ENCODE results near the gene MARS1. TPM values are rescaled to one million over a fixed set of nuclear protein-coding genes. Genes with fewer than 3 reads are reported as not detected.

Gene MARS1
- total and polyA plus RNA-seq, 2 donors from 2014 or later: 62.8 to 158 TPM

DNA sequence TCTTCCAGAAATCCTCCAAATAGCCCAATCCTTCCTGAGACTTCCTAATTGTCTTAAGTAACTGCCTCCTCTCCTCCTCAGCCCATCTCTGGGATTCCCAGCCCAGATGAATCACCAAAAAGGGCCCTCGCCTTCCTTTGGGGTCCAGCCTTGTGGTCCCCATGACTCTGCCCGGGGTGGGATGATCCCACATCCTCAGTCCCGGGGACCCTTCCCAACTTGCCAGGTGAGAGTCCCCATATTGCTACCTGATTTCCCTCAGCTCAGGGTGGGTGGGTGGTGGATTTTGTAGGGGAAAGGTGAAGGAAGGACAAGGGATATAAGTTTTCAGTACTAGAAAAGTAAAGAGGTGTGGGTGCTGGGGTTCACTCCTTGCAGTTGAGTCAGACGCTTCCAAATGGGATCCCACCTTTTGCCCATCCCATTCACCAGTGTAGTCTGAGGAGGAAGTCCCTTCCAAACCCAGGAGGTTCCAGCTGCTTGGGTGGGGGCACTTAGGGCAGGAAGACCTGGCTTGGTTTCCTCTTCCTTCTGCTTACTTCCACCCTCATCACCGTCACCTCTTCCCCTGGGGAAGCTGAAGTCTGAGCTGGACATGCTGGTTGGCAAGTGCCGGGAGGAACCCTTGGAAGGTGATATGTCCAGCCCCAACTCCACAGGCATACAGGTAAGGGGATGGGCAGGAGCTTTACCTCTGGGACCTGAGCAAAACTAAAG lies 22.7 kb upstream of the MARS1 start:
- H3K4me1 ChIP-seq (ENCODE audit: control insufficient read depth in 2 of 3, insufficient read depth in 2 of 3, low read depth in 1 of 3, low read length in 3 of 3): peaks cover 0 to 8% (median 0%) of the 10 kb centered on the region in 3 donors
- H3K27ac ChIP-seq (ENCODE audit: low read depth in 2 of 2, low read length in 2 of 2): no peak overlapping the region
- no peaks in the 10 kb centered on the region for H3K9me3 ChIP-seq (ENCODE audit: control insufficient read depth in 2 of 3, insufficient read depth in 1 of 3, low read length in 3 of 3)
- no peak overlapping the region for H3K4me3 ChIP-seq (ENCODE audit: low read length in 3 of 3)
- DNase-seq (no peak), FAIRE-seq (no peak)
- intact Hi-C loops (cut with DNase I): no loop called here
- no peak overlapping the region for H3K9ac ChIP-seq (ENCODE audit: low read length in 3 of 3)
- no peaks in the 10 kb centered on the region for H3K36me3 ChIP-seq (ENCODE audit: control insufficient read depth in 2 of 3, insufficient read depth in 3 of 3, low read length in 3 of 3)
- H3K27me3 ChIP-seq (ENCODE audit: control insufficient read depth, insufficient read depth, low read length): no peaks in the 10 kb centered on the region
- TF ChIP-seq, protein P1, sequence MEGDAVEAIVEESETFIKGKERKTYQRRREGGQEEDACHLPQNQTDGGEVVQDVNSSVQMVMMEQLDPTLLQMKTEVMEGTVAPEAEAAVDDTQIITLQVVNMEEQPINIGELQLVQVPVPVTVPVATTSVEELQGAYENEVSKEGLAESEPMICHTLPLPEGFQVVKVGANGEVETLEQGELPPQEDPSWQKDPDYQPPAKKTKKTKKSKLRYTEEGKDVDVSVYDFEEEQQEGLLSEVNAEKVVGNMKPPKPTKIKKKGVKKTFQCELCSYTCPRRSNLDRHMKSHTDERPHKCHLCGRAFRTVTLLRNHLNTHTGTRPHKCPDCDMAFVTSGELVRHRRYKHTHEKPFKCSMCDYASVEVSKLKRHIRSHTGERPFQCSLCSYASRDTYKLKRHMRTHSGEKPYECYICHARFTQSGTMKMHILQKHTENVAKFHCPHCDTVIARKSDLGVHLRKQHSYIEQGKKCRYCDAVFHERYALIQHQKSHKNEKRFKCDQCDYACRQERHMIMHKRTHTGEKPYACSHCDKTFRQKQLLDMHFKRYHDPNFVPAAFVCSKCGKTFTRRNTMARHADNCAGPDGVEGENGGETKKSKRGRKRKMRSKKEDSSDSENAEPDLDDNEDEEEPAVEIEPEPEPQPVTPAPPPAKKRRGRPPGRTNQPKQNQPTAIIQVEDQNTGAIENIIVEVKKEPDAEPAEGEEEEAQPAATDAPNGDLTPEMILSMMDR (IDR thresholded peaks at IDR 0.05; ENCODE audit: borderline replicate concordance, extremely low read depth, insufficient read depth): no peak

DNA sequence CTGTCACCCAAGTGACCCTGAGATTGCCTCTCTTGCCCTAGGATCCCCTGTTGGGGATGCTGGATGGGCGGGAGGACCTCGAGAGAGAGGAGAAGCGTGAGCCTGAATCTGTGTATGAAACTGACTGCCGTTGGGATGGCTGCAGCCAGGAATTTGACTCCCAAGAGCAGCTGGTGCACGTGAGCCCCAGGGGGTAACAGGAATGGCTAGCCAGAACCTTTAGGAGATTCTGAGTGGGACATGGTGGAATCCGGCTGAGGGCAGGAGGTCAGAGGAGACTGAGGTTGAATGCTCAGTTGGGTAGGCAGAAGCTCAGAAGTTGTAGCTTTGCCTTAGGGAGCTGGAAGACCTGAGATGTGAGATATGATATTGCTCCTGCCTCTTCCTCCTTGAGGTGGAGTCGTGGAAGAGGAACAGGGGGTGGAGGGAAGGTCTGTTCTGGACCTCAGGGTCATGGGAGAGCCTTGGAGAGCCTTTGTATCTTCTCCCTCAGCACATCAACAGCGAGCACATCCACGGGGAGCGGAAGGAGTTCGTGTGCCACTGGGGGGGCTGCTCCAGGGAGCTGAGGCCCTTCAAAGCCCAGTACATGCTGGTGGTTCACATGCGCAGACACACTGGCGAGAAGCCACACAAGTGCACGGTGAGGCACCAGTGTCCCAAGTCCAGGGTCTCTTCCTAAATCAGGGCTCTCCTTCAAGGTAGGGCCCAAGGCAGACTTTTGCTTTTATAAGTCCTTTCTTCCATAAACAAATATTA lies 21.9 kb upstream of the MARS1 start:
- no peak for DNase-seq
- no peaks in the 10 kb centered on the region for H3K9me3 ChIP-seq (ENCODE audit: control insufficient read depth in 2 of 3, insufficient read depth in 1 of 3, low read length in 3 of 3)
- no peaks in the 10 kb centered on the region for H3K36me3 ChIP-seq (ENCODE audit: control insufficient read depth in 2 of 3, insufficient read depth in 3 of 3, low read length in 3 of 3)
- H3K4me3 ChIP-seq (ENCODE audit: low read length in 3 of 3): no peak overlapping the region
- FAIRE-seq: no peak
- H3K27me3 ChIP-seq (ENCODE audit: control insufficient read depth, insufficient read depth, low read length): no peaks in the 10 kb centered on the region
- TF ChIP-seq, protein P1 (IDR thresholded peaks at IDR 0.05; ENCODE audit: borderline replicate concordance, extremely low read depth, insufficient read depth): no peak
- no peak overlapping the region for H3K27ac ChIP-seq (ENCODE audit: low read depth in 2 of 2, low read length in 2 of 2)
- no peak overlapping the region for H3K9ac ChIP-seq (ENCODE audit: low read length in 3 of 3)
- H3K4me1 ChIP-seq (ENCODE audit: control insufficient read depth in 2 of 3, insufficient read depth in 2 of 3, low read depth in 1 of 3, low read length in 3 of 3): peaks cover 0 to 5% (median 0%) of the 10 kb centered on the region in 3 donors
- intact Hi-C loops (cut with DNase I): no loop called here

DNA sequence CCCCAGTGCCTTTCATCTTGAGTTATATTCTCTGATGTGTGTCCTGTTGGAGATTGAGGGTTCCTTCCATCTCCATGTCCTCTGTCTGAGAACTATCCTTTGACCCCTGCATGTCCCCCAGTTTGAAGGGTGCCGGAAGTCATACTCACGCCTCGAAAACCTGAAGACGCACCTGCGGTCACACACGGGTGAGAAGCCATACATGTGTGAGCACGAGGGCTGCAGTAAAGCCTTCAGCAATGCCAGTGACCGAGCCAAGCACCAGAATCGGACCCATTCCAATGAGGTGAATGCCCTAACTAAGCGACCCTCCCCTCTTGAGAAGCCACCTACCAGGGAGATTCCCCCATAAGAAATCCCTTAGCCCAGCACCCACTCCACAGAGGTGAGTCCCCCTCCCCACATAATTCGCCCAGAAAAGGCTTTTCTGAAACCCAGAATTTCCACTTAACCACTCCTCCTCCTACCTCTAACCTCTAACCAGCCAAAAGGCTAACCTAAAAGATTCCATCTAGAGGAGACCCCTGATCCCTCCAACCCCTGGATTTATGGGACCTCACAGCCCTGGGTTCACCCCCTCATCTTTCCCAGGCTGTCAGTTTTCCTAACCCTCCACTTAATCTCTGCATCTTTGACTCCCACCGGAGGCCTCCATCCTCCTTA lies 20.5 kb upstream of the MARS1 start:
- Histone ChIP-seq H3K9me3 (ENCODE audit: control insufficient read depth in 2 of 3, insufficient read depth in 1 of 3, low read length in 3 of 3) (no peaks in the 10 kb centered on the region), H3K4me3 (ENCODE audit: low read length in 3 of 3) (no peak overlapping the region), H3K36me3 (ENCODE audit: control insufficient read depth in 2 of 3, insufficient read depth in 3 of 3, low read length in 3 of 3) (no peaks in the 10 kb centered on the region), H3K4me1 (ENCODE audit: control insufficient read depth in 2 of 3, insufficient read depth in 2 of 3, low read depth in 1 of 3, low read length in 3 of 3) (no peaks in the 10 kb centered on the region), H3K27ac (ENCODE audit: low read depth in 2 of 2, low read length in 2 of 2) (no peak overlapping the region), H3K27me3 (ENCODE audit: control insufficient read depth, insufficient read depth, low read length) (no peaks in the 10 kb centered on the region), H3K9ac (ENCODE audit: low read length in 3 of 3) (no peak overlapping the region)
- FAIRE-seq (no peak), DNase-seq (no peak)
- TF ChIP-seq, protein P1 (IDR thresholded peaks at IDR 0.05; ENCODE audit: borderline replicate concordance, extremely low read depth, insufficient read depth): no peak
- intact Hi-C loops (cut with DNase I): no loop called here

Measured in kidney (tissue), 14 donors.